Pancreas (tissue), 10 donors: ENCODE data around the gene CACNA2D3. TPM values are rescaled to one million over a fixed set of nuclear protein-coding genes. Genes with fewer than 3 reads are reported as not detected.

Experiments
- ATAC-seq, 4 donors: fragments of 200-7000 bp; cut with Tn5 transposase; one replicate each; pipeline versions ENCODE4 v1.8.0 to v1.9.1; 2020; ENCODE audit warnings: mild to moderate bottlenecking in 4 of 4, moderate library complexity in 4 of 4
- DNase-seq, 6 donors: peaks; one replicate each; pipeline ENCODE4 v3.0.0-alpha.2; 2020
- FAIRE-seq: peaks from 2 replicates; lab custom pipeline; 2012; peaks lifted over from hg19 to GRCh38; lab: Jason Lieb, UNC
- H3K27ac ChIP-seq, 4 donors: fragments of 200-600 bp; sonication (generic); 1 replicate in 3 of 4; 2 replicates in 1 of 4; pipeline versions ENCODE4 v1.5.0 to v1.8.0; 2020
- H3K27me3 ChIP-seq, 4 donors: fragments of 200-600 bp; one replicate each; pipeline ENCODE4 v1.8.0; 2021
- H3K36me3 ChIP-seq, 3 donors: fragments of 200-600 bp; sonication (generic) in 1 of 3; one replicate each; pipeline versions ENCODE4 v1.5.0 to v1.8.0; 2020 to 2021
- H3K4me1 ChIP-seq, 3 donors: fragments of 200-600 bp; one replicate each; pipeline ENCODE4 v1.8.0; 2021
- H3K4me3 ChIP-seq, 4 donors: fragments of 200-600 bp; sonication (generic) in 2 of 4; one replicate each; pipeline versions ENCODE4 v1.5.0 to v1.8.0; 2020 to 2021
- H3K9me3 ChIP-seq, 4 donors: fragments of 200-600 bp; one replicate each; pipeline ENCODE4 v1.8.0; 2021
- WGBS, 2 donors: extraction: QIAGEN DNeasy Blood & Tissue Kit; methylation state at CpG; one replicate each; pipeline ENCODE4 v1.1.7; 2013; 5-methylcytosine and 5-hydroxymethylcytosine counted together
- intact Hi-C, 3 donors: fragments of 100-400 bp; cut with DNase I; formaldehyde crosslinking; loops; one replicate each; pipeline versions ENCODE4 v1.11.1 to v1.14.2; 2022
- polyA plus RNA-seq, 2 donors: library from polyadenylated mRNA; stranded (reverse); fragments of 200-250 nt; gene quantifications; one replicate each; pipeline ENCODE4 v1.2.3, GENCODE V29; 2013
- total RNA-seq, 6 donors: library from RNA; stranded (reverse); fragmentation: NEBNext Ultra II Directional in 4 of 6; extraction: Animal tissue kit (Norgen Biotek cat#: 25700) in 4 of 6; gene quantifications; one replicate each; pipeline versions ENCODE4 v1.2.1 to v1.2.4, GENCODE V29; 2021 to 2023
- TF ChIP-seq, protein P1 (sequence below), 4 donors: fragments of 200-600 bp; sonication (generic) in 3 of 4; IDR thresholded peaks; one replicate each; pipeline versions ENCODE4 v1.5.0 to v1.8.0; 2021; ENCODE audit warnings: antibody characterized with exemption in 4 of 4
- donor health status: healthy with polysubstance abuse.
- donor health status: DM: no; HTN: no; CAD: no; lungs with moderate emphysema.
- donor health status: DM: no; HTN: no; CAD: no.
- donor health status: control.
- donor health status: control.
- donor health status: Bipolar disorder and iron deficiency.
- donor health status: DM: yes; HTN: yes; CAD: no.
- donor health status: DM: no; HTN: no; CAD: no.
- donor health status: DM: no; HTN: no; CAD: no.
- donor health status: DM: yes; HTN: yes; CAD: no.

The CACNA2D3 gene
- total and polyA plus RNA-seq, 8 donors: 0.19 to 0.75 (median 0.37) TPM; not detected in 2

DNA sequence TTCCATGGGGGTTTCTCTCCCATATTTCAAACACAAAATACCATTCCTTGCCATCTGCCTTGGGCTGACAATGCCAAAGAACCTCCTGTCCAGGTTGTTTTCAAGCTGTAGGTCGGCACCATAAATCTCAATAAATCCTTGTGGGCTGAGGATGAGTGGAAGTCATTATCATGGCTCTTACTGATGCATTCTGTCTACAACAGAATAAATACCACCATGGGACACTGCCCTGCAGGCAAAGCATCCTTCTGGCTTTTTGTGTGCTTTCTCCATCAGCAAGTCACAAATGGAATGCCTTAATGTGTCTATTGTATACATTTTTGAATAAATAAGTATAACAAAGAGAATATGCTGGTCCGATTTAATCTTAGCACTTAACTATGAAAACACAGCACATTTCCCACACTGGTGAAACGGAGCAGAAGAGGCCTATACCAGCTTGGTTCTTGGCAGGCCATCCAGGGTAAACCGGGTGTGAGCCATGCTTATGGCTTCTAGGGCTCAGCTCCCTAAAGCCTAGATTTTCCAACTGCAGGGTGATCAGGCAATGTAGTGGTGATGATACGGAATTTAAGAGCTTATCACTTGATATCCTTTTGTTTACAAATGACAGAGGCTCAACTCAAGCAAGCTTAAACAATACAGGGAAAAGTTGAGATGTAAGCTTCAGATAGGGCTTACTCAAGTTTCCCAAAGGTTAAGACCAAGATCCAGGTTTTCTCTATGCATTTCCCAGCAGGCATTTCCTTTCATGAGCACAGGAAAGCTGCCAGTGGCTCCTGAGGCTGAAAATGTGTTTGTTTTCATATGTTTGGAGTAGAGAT is 938.8 kb downstream of the CACNA2D3 start:
- TF ChIP-seq, protein P1, sequence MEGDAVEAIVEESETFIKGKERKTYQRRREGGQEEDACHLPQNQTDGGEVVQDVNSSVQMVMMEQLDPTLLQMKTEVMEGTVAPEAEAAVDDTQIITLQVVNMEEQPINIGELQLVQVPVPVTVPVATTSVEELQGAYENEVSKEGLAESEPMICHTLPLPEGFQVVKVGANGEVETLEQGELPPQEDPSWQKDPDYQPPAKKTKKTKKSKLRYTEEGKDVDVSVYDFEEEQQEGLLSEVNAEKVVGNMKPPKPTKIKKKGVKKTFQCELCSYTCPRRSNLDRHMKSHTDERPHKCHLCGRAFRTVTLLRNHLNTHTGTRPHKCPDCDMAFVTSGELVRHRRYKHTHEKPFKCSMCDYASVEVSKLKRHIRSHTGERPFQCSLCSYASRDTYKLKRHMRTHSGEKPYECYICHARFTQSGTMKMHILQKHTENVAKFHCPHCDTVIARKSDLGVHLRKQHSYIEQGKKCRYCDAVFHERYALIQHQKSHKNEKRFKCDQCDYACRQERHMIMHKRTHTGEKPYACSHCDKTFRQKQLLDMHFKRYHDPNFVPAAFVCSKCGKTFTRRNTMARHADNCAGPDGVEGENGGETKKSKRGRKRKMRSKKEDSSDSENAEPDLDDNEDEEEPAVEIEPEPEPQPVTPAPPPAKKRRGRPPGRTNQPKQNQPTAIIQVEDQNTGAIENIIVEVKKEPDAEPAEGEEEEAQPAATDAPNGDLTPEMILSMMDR (IDR thresholded peaks at IDR 0.05): no peak
- Histone ChIP-seq H3K9me3 (no peaks in the 10 kb centered on the region), H3K36me3 (no peaks in the 10 kb centered on the region), H3K4me1 (no peaks in the 10 kb centered on the region), H3K27me3 (no peaks in the 10 kb centered on the region), H3K4me3 (no peak overlapping the region), H3K27ac (no peak overlapping the region)
- FAIRE-seq (no peak), ATAC-seq (no peak), DNase-seq (no peak)
- WGBS, 2 donors: 73 to 78% methylated on average over 5 of the region's 5 CpGs
- intact Hi-C loops: no loop called here

DNA sequence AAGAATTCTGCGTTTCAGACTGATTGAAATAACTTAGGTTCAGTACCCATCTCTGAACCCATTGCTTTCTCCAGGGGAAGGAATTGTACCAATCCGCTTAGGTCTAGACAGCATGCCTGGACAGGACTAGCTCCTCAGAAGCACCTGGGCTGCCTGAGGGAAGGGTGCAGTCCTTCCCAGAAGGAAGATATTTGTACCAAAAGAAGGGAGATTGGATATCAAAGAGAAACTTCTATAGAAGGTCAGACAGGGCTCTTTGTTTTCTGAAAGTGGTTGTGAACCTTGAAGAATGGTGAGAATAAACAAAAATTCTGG is 939.3 kb downstream of the CACNA2D3 start:
- Histone ChIP-seq H3K27ac (no peak overlapping the region), H3K36me3 (no peaks in the 10 kb centered on the region), H3K4me3 (no peak overlapping the region), H3K9me3 (no peaks in the 10 kb centered on the region), H3K4me1 (no peaks in the 10 kb centered on the region), H3K27me3 (no peaks in the 10 kb centered on the region)
- DNase-seq (no peak), ATAC-seq (no peak), FAIRE-seq (no peak)
- intact Hi-C loops: no loop called here
- WGBS, 2 donors: 51 to 61% methylated on average over 2 of the region's 2 CpGs
- TF ChIP-seq, protein P1 (IDR thresholded peaks at IDR 0.05): no peak

- no peaks in the 10 kb centered on the region for H3K9me3 ChIP-seq
- TF ChIP-seq, protein P1 (IDR thresholded peaks at IDR 0.05): no peak
- no peak for DNase-seq
- no peak overlapping the region for H3K4me3 ChIP-seq
- H3K27me3 ChIP-seq: no peaks in the 10 kb centered on the region
- H3K27ac ChIP-seq: no peak overlapping the region
- FAIRE-seq: no peak
- 90% methylated on average over 2 of the region's 2 CpGs for WGBS, 2 donors
- no peaks in the 10 kb centered on the region for H3K36me3 ChIP-seq
- no peaks in the 10 kb centered on the region for H3K4me1 ChIP-seq
- no peak for ATAC-seq
- intact Hi-C loops: no loop called here
Observed at GRCh38 chr3:55064164-55064563, 941.8 kb downstream of the CACNA2D3 start.

DNA sequence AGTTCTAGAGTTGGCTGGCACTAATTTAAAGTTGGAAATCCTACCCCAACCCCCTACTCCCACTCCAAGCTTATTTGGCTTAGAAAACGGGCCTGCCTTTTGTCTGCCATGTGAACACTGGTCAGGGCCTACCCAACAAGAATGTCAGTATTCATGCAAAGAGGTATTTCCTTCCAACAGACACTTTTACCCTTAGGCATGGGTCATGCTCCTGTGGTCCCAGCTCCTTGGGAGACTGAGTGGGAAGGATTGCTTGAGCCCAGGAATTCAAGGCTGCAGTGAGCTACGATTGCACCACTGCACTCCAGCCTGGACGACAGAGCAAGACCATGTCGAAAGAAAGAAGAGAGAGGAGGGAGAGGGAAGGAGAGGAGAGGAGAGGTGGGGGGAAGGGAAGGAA is 943.0 kb downstream of the CACNA2D3 start:
- ATAC-seq (no peak), FAIRE-seq (no peak), DNase-seq (no peak)
- Histone ChIP-seq H3K27ac (no peak overlapping the region), H3K27me3 (no peaks in the 10 kb centered on the region), H3K4me1 (no peaks in the 10 kb centered on the region), H3K4me3 (no peak overlapping the region), H3K9me3 (no peaks in the 10 kb centered on the region), H3K36me3 (no peaks in the 10 kb centered on the region)
- intact Hi-C loops: no loop called here
- TF ChIP-seq, protein P1 (IDR thresholded peaks at IDR 0.05): no peak
- 81 to 93% methylated on average over 4 of the region's 4 CpGs for WGBS, 2 donors

DNA sequence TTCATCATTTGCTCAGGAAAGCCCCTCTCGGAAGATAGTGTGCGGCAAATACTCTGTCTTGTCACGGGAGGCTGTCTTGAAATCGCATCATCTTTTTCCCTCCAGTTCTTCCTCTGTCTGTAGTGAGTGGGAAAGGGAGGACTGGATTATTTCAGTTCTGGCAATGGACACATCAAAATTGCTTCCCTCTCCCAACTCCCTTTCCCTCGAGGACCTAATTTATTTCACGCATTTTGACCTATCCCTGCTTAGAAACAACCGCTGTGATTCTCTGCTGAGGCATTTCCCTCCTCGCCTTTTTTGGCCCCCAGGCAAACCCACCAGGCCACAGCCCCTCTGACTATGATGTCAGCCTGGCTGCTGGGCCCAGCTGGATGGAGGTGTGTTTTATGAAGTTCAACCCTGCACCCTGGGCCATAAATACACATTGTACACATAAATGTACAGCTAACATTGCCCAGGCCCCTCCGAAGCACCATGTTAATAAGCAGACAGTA is 944.2 kb downstream of the CACNA2D3 start:
- intact Hi-C loops: no loop called here
- Histone ChIP-seq H3K27ac (no peak overlapping the region), H3K27me3 (peaks cover 0 to 3% (median 0%) of the 10 kb centered on the region in 4 donors), H3K9me3 (no peaks in the 10 kb centered on the region), H3K4me1 (no peaks in the 10 kb centered on the region), H3K4me3 (no peak overlapping the region), H3K36me3 (no peaks in the 10 kb centered on the region)
- 78 to 81% methylated on average over 9 of the region's 9 CpGs for WGBS, 2 donors
- ATAC-seq (no peak), DNase-seq (no peak), FAIRE-seq (no peak)
- TF ChIP-seq, protein P1 (IDR thresholded peaks at IDR 0.05): no peak
